H1 (cell line): ENCODE data around the gene DVL3.

ENCODE experiments used
- CREB1 ChIP-seq: IDR thresholded peaks from 2 replicates; pipeline ENCODE4 v1.6.1; 2012; ENCODE audit warnings: inconsistent platforms
- TF ChIP-seq, protein P1 (sequence below), 3 experiments: IDR thresholded peaks; 1 replicate in 2 of 3; 2 replicates in 1 of 3; pipeline versions ENCODE4 v1.5.1 to v1.6.1; 2011; ENCODE audit warnings: low read length in 3 of 3, mild to moderate bottlenecking in 3 of 3, inconsistent platforms in 2 of 3, low read depth in 1 of 3, moderate library complexity in 1 of 3; ENCODE audit not compliant: insufficient read depth in 1 of 3; ENCODE audit errors: control extremely low read depth in 1 of 3

DNA sequence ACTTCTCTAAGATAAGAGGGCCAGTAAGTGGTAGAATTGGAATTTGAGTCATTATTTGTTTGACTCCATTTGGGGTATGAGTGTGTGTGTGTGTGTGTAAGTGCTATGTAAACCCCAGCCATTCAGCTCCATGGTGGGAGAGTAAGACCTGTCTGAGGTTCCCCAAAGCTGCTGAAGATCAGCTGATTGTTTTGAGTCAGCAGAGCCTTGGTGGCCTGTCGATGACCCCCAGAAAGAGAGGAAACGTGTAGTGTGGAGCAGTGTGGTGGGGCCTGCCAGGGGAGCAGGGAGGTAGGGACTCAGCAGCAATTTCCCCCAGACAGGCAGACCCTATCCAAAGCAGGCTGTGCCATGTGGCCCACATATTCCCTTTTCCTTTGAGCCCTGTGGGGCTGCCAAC, 5.3 kb downstream of the DVL3 start:
- TF ChIP-seq, protein P1, sequence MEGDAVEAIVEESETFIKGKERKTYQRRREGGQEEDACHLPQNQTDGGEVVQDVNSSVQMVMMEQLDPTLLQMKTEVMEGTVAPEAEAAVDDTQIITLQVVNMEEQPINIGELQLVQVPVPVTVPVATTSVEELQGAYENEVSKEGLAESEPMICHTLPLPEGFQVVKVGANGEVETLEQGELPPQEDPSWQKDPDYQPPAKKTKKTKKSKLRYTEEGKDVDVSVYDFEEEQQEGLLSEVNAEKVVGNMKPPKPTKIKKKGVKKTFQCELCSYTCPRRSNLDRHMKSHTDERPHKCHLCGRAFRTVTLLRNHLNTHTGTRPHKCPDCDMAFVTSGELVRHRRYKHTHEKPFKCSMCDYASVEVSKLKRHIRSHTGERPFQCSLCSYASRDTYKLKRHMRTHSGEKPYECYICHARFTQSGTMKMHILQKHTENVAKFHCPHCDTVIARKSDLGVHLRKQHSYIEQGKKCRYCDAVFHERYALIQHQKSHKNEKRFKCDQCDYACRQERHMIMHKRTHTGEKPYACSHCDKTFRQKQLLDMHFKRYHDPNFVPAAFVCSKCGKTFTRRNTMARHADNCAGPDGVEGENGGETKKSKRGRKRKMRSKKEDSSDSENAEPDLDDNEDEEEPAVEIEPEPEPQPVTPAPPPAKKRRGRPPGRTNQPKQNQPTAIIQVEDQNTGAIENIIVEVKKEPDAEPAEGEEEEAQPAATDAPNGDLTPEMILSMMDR (IDR thresholded peaks at IDR 0.05; ENCODE audit: control extremely low read depth in 1 of 3, insufficient read depth in 1 of 3, low read depth in 1 of 3, low read length in 3 of 3): no peak
- no peak for TF ChIP-seq CREB1
